ENCODE data around the gene UBAC2.

DNA sequence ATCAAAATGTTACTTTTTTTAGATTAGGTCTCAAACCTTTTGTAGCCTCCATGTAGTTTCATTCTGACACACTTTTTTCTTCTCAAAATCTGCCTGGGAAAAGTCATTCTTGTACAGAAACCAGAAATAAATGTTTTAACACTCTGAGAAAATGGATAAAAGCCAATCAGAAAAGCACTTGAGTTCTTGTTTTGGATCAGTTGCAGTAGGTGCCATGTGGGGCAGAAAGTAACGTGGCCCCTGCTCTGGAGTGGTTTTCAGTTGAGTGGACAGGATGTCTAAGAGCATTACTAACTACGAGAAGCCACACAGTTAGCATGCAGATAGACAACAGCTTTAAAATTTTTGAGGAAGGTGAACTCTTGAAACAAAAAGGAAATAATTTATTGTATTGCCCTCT, 87.4 kb downstream of the UBAC2 start:
- TF ChIP-seq, protein P1, sequence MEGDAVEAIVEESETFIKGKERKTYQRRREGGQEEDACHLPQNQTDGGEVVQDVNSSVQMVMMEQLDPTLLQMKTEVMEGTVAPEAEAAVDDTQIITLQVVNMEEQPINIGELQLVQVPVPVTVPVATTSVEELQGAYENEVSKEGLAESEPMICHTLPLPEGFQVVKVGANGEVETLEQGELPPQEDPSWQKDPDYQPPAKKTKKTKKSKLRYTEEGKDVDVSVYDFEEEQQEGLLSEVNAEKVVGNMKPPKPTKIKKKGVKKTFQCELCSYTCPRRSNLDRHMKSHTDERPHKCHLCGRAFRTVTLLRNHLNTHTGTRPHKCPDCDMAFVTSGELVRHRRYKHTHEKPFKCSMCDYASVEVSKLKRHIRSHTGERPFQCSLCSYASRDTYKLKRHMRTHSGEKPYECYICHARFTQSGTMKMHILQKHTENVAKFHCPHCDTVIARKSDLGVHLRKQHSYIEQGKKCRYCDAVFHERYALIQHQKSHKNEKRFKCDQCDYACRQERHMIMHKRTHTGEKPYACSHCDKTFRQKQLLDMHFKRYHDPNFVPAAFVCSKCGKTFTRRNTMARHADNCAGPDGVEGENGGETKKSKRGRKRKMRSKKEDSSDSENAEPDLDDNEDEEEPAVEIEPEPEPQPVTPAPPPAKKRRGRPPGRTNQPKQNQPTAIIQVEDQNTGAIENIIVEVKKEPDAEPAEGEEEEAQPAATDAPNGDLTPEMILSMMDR (IDR thresholded peaks at IDR 0.05; ENCODE audit: low read length) = no peak
- no peak for TF ChIP-seq EZH2 (IDR thresholded peaks at IDR 0.05; ENCODE audit: borderline replicate concordance, low read length)

All from OCI-LY1 (cell line).